22Rv1 (cell line): ENCODE measurements around the gene SURF2.

Source experiments
- H3K27ac ChIP-seq: fragments of 450-650 bp; 2 replicates; pipeline ENCODE4 v1.5.1; 2017
- CTCF ChIP-seq: fragments of 450-650 bp; IDR thresholded peaks from 2 replicates; pipeline ENCODE4 v1.5.1; 2017; ENCODE audit warnings: mild to moderate bottlenecking
- ZFX ChIP-seq: fragments of 450-650 bp; IDR thresholded peaks from 2 replicates; pipeline ENCODE4 v1.6.1; 2017; ENCODE audit warnings: antibody characterized with exemption, borderline replicate concordance

The SURF2 gene

GRCh38 chr9:133367778-133368177 lies 11.4 kb downstream of the SURF2 start:
- H3K27ac ChIP-seq: no peak overlapping the region
- TF ChIP-seq ZFX: no peak
- no peak for TF ChIP-seq CTCF

DNA sequence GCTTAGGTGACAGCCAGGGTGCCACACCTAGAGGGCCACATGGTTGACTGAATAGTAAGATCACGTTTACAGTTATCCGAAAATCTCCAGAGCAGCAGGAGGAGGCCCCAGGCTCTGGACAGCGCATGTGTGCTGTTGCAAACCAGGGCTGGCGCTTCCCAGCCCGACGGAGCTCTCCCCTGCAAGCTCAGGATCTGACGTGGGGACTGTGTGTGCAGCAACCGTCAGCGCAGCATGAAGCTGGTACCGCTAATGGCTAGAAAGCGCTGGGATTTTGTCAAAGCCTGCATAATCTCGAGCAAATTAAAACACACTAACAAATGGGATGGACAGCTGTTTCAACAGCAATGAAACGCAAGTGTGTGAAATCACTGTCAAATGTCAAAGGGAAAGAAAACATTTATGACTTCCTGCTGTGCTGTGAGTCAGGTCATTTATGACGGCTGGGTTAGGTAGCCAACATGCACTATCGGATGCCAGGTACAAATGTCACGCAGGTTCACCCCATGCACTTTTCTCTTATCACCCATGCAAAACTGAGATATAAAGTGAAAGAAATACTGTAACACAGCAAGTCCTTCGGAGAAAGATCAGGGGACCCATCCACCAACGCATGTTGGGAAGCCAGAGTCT lies 12.0 kb downstream of the SURF2 start:
- H3K27ac ChIP-seq: no peak overlapping the region
- no peak for TF ChIP-seq CTCF
- no peak for TF ChIP-seq ZFX

- TF ChIP-seq ZFX: no peak
- TF ChIP-seq CTCF: no peak
- no peak overlapping the region for H3K27ac ChIP-seq
Measured at GRCh38 chr9:133369422-133369821, 13.1 kb downstream of the SURF2 start.

DNA sequence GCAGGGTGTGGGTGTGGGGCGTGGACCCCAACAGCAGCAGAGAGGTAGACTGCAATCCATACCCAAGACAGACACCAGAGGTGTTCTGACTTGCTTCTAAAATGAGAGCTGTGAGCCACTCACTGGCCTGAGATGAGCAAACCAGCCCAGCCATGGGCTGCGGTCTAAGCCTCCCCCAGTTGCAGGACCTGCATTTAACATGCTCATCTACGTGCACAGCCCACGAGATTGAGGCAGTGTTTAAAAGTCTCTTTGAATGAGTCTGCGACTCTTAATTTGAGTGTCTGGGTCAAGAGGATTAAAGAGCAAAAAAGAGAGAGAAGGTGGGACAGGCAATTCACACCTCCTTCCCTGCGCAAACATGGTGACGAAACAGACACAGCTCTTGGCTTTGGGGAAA lies 13.6 kb downstream of the SURF2 start:
- H3K27ac ChIP-seq: no peak overlapping the region
- TF ChIP-seq CTCF: no peak

DNA sequence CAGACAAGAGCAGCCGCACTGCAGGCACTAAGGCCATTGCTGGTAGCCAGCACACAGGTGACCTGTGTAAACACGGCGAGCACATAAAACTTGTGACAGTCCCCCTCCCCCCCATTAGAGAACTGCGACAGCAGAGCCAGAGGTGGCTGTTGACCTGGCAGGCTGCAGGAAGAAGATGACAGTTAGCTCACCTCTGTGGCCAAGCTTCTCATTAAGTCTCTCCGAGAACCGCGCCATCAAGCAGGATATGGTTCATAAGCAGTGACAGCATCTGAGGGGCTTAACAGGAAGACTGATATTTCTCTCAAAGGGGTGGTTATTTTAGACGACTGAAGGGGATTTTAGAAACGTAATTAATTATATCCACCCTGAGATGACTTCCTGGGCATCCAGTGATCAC lies 14.3 kb downstream of the SURF2 start:
- no peak overlapping the region for H3K27ac ChIP-seq
- TF ChIP-seq CTCF (no peak), ZFX (no peak)

GRCh38 chr9:133371261-133371711 lies 14.9 kb downstream of the SURF2 start:
- H3K27ac ChIP-seq: no peak overlapping the region
- TF ChIP-seq CTCF (no peak), ZFX (no peak)

DNA sequence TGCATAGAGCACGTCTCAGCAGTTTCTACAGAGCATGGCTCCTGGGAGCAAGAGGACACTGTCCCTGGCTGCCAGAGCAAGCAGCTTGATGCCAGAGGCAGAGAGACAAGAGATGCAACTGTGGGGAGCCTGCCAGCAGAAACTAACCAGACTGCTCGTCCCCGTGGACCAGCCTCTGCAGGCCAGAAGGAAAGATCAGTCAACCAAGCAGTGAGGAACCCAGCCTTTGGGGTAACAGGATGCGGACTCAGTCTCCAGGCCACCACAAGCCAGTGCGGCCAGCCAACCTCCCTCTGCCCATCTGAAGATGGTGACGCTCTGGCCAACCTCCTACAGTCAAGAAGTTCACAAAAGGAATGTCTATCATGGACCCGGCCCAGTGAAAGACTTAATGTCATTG lies 15.8 kb downstream of the SURF2 start:
- no peak for TF ChIP-seq CTCF
- TF ChIP-seq ZFX: no peak
- H3K27ac ChIP-seq: no peak overlapping the region
